Fibroblast of pulmonary artery (primary cell): ENCODE results near the gene ERC2.

ENCODE experiments used
- DNase-seq: peaks from one replicate; pipeline ENCODE4 v3.0.0-alpha.2; 2010; ENCODE audit warnings: low read depth
- H3K4me3 ChIP-seq: replicated peaks from 2 replicates; pipeline ENCODE4 v1.5.1; 2011; ENCODE audit warnings: low read depth, mild to moderate bottlenecking, control low read depth, low read length, moderate library complexity
- CTCF ChIP-seq: IDR thresholded peaks from 2 replicates; pipeline ENCODE4 v1.5.1; 2011; ENCODE audit warnings: mild to moderate bottlenecking, control low read depth, low read length, inconsistent platforms; ENCODE audit errors: missing control alignments

Gene ERC2

GRCh38 chr3:55556619-55557537 lies 911.4 kb downstream of the ERC2 start:
- H3K4me3 ChIP-seq = no peak overlapping the region

GRCh38 chr3:55555873-55556618 lies 912.2 kb downstream of the ERC2 start:
- no peak for TF ChIP-seq CTCF
- no peak overlapping the region for H3K4me3 ChIP-seq
- DNase-seq = peak; percentile 4

More at GRCh38 chr3:55556619-55557537, 911.4 kb downstream of the ERC2 start:
- DNase-seq = no peak
- TF ChIP-seq CTCF = no peak

- no peak for DNase-seq
- H3K4me3 ChIP-seq = no peak overlapping the region
- no peak for TF ChIP-seq CTCF
Measured at GRCh38 chr3:55554634-55555425, 913.4 kb downstream of the ERC2 start.

- no peak overlapping the region for H3K4me3 ChIP-seq
- DNase-seq = no peak
- no peak for TF ChIP-seq CTCF
Measured at GRCh38 chr3:55551644-55552043, 916.6 kb downstream of the ERC2 start.

GRCh38 chr3:55549177-55549576 lies 919.1 kb downstream of the ERC2 start:
- TF ChIP-seq CTCF = peak; percentile 13
- H3K4me3 ChIP-seq = no peak overlapping the region
- no peak for DNase-seq

GRCh38 chr3:55546866-55547669 lies 921.2 kb downstream of the ERC2 start:
- DNase-seq = no peak
- no peak for TF ChIP-seq CTCF
- H3K4me3 ChIP-seq = no peak overlapping the region
